Left forelimb (tissue), 1 donor: Measurements from ENCODE around the gene SAC3D1.

ENCODE experiments used
- DNase-seq: peaks from one replicate; pipeline ENCODE4 v3.0.0-alpha.2; 2018; ENCODE audit warnings: low spot score

Gene SAC3D1

DNA sequence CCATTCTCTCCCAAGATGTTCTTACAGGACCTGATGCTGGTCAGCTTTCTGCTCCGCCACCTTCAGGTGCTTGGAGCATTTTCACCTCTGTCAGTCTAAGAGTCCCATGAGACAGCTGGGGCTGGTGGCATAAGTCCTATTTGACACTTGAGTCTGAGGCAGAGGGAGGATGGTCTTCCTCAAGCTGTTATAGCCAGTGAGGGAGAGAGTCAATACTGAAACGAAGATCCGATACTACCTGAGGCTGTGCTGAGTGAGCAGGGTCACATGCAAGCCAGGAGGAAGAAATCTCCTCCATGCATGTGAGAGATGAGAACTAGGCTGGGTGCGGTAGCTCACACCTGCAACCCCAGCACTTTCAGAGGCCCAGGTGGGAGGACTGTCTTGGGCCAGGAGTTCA lies 48.6 kb downstream of the SAC3D1 start:
- DNase-seq = no peak

DNA sequence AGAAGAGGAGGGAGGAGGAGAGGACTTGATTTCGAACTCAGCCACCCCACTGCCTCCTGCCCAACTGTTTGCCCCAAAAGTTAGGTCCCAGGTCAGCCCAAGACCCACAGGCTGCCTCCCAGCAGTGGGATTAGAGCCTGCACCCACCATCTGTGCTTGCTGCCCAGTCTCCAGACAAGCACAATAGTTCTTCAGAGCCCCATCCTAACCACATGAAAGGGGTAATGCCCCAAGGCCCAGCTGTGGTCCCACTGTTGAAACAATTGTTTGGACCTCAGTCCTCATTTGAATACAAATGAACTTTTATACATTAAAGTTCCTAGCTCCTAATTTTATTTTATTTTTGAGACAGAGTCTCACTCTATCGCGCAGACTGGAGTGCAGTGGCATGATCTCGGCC lies 49.6 kb downstream of the SAC3D1 start:
- no peak for DNase-seq
